IPS-20b (cell line): ENCODE measurements around the gene PALLD.

Source experiments
- H3K27ac ChIP-seq: one replicate; pipeline ENCODE4 v1.5.1; 2013; ENCODE audit warnings: low read length
- H3K27me3 ChIP-seq: 2 replicates; pipeline ENCODE4 v1.6.1; 2013; ENCODE audit warnings: mild to moderate bottlenecking, low read length, inconsistent platforms; ENCODE audit not compliant: insufficient read depth
- H3K36me3 ChIP-seq: 2 replicates; pipeline ENCODE4 v1.6.1; 2013; ENCODE audit warnings: low read depth, mild to moderate bottlenecking, inconsistent platforms, low read length, moderate library complexity; ENCODE audit not compliant: insufficient read depth
- H3K4me1 ChIP-seq: 2 replicates; pipeline ENCODE4 v1.6.1; 2013; ENCODE audit warnings: mild to moderate bottlenecking, control low read depth, inconsistent platforms, low read length, moderate library complexity; ENCODE audit not compliant: insufficient read depth
- H3K4me3 ChIP-seq: 2 replicates; pipeline ENCODE4 v1.5.1; 2013; ENCODE audit warnings: mild to moderate bottlenecking, low read length, inconsistent platforms
- H3K9ac ChIP-seq: 2 replicates; pipeline ENCODE4 v1.6.1; 2013; ENCODE audit warnings: low read depth, mild to moderate bottlenecking, inconsistent platforms, low read length, moderate library complexity
- H3K9me3 ChIP-seq: 2 replicates; pipeline ENCODE4 v1.6.1; 2013; ENCODE audit warnings: mild to moderate bottlenecking, low read depth, low read length, inconsistent platforms; ENCODE audit not compliant: insufficient read depth

PALLD gene

GRCh38 chr4:168585168-168586091, 88.6 kb downstream of the PALLD start:
- H3K27ac ChIP-seq, result no peak overlapping the region
- no peaks in the 10 kb centered on the region for H3K27me3 ChIP-seq
- H3K9me3 ChIP-seq, result no peaks in the 10 kb centered on the region
- no peaks in the 10 kb centered on the region for H3K36me3 ChIP-seq
- no peak overlapping the region for H3K4me3 ChIP-seq
- H3K4me1 ChIP-seq, result no peaks in the 10 kb centered on the region
- no peak overlapping the region for H3K9ac ChIP-seq

GRCh38 chr4:168586926-168587325, 90.1 kb downstream of the PALLD start:
- no peak overlapping the region for H3K9ac ChIP-seq
- H3K27ac ChIP-seq, result no peak overlapping the region
- H3K4me1 ChIP-seq, result no peaks in the 10 kb centered on the region
- no peaks in the 10 kb centered on the region for H3K9me3 ChIP-seq
- no peaks in the 10 kb centered on the region for H3K27me3 ChIP-seq
- H3K4me3 ChIP-seq, result no peak overlapping the region
- H3K36me3 ChIP-seq, result no peaks in the 10 kb centered on the region

GRCh38 chr4:168587411-168588125, 90.7 kb downstream of the PALLD start:
- Histone ChIP-seq H3K9ac (no peak overlapping the region), H3K4me1 (no peaks in the 10 kb centered on the region), H3K27me3 (no peaks in the 10 kb centered on the region), H3K36me3 (no peaks in the 10 kb centered on the region), H3K9me3 (no peaks in the 10 kb centered on the region), H3K27ac (no peak overlapping the region), H3K4me3 (no peak overlapping the region)

- H3K27ac ChIP-seq, result no peak overlapping the region
- H3K9ac ChIP-seq, result no peak overlapping the region
- H3K36me3 ChIP-seq, result no peaks in the 10 kb centered on the region
- no peak overlapping the region for H3K4me3 ChIP-seq
- no peaks in the 10 kb centered on the region for H3K27me3 ChIP-seq
- no peaks in the 10 kb centered on the region for H3K4me1 ChIP-seq
- H3K9me3 ChIP-seq, result no peaks in the 10 kb centered on the region
Measured at GRCh38 chr4:168588916-168589531, 92.2 kb downstream of the PALLD start.

- H3K4me3 ChIP-seq, result no peak overlapping the region
- no peak overlapping the region for H3K27ac ChIP-seq
- H3K9me3 ChIP-seq, result no peaks in the 10 kb centered on the region
- no peak overlapping the region for H3K9ac ChIP-seq
- H3K36me3 ChIP-seq, result no peaks in the 10 kb centered on the region
- H3K27me3 ChIP-seq, result no peaks in the 10 kb centered on the region
- no peaks in the 10 kb centered on the region for H3K4me1 ChIP-seq
Measured at GRCh38 chr4:168592676-168593075, 95.8 kb downstream of the PALLD start.

GRCh38 chr4:168593399-168593798, 96.5 kb downstream of the PALLD start:
- Histone ChIP-seq H3K4me3 (no peak overlapping the region), H3K4me1 (no peaks in the 10 kb centered on the region), H3K27ac (no peak overlapping the region), H3K36me3 (no peaks in the 10 kb centered on the region), H3K9me3 (no peaks in the 10 kb centered on the region), H3K27me3 (no peaks in the 10 kb centered on the region), H3K9ac (no peak overlapping the region)

- H3K27ac ChIP-seq, result no peak overlapping the region
- H3K27me3 ChIP-seq, result no peaks in the 10 kb centered on the region
- no peaks in the 10 kb centered on the region for H3K36me3 ChIP-seq
- H3K9me3 ChIP-seq, result no peaks in the 10 kb centered on the region
- no peaks in the 10 kb centered on the region for H3K4me1 ChIP-seq
- H3K9ac ChIP-seq, result no peak overlapping the region
- H3K4me3 ChIP-seq, result no peak overlapping the region
Measured at GRCh38 chr4:168594121-168594520, 97.3 kb downstream of the PALLD start.

- no peak overlapping the region for H3K27ac ChIP-seq
- H3K9ac ChIP-seq, result no peak overlapping the region
- no peaks in the 10 kb centered on the region for H3K4me1 ChIP-seq
- no peaks in the 10 kb centered on the region for H3K9me3 ChIP-seq
- no peaks in the 10 kb centered on the region for H3K27me3 ChIP-seq
- no peak overlapping the region for H3K4me3 ChIP-seq
- no peaks in the 10 kb centered on the region for H3K36me3 ChIP-seq
Measured at GRCh38 chr4:168598191-168598590, 101.3 kb downstream of the PALLD start.

- H3K36me3 ChIP-seq, result no peaks in the 10 kb centered on the region
- no peak overlapping the region for H3K27ac ChIP-seq
- H3K4me3 ChIP-seq, result no peak overlapping the region
- H3K9ac ChIP-seq, result no peak overlapping the region
- no peaks in the 10 kb centered on the region for H3K27me3 ChIP-seq
- no peaks in the 10 kb centered on the region for H3K9me3 ChIP-seq
- H3K4me1 ChIP-seq, result 0 out of 2 replicates have a peak, but pooled peaks cover 9% of the 10 kb centered on the region
Measured at GRCh38 chr4:168600796-168601583, 104.1 kb downstream of the PALLD start.

GRCh38 chr4:168601899-168602298, 105.0 kb downstream of the PALLD start:
- no peaks in the 10 kb centered on the region for H3K27me3 ChIP-seq
- H3K27ac ChIP-seq, result no peak overlapping the region
- H3K9me3 ChIP-seq, result no peaks in the 10 kb centered on the region
- no peaks in the 10 kb centered on the region for H3K36me3 ChIP-seq
- no peak overlapping the region for H3K4me3 ChIP-seq
- no peak overlapping the region for H3K9ac ChIP-seq
- peaks cover 9% of the 10 kb centered on the region; the same call in 1 of the 2 replicates for H3K4me1 ChIP-seq
